Measurements from ENCODE around the gene SIX6.

- no peak for TF ChIP-seq CTCF (IDR thresholded peaks at IDR 0.05)
- TF ChIP-seq POLR2AphosphoS5 (IDR thresholded peaks at IDR 0.05; ENCODE audit: low read depth, low read length): no peak
- TF ChIP-seq REST (IDR thresholded peaks at IDR 0.05; ENCODE audit: insufficient read depth in 1 of 2, low read depth in 2 of 2, low read length in 1 of 2): no peak
- no peak for TF ChIP-seq TCF7L2 (IDR thresholded peaks at IDR 0.05; ENCODE audit: low read depth, low read length)
- no peak for TF ChIP-seq SIN3A (IDR thresholded peaks at IDR 0.05; ENCODE audit: borderline replicate concordance, insufficient read depth, low read depth, low read length)
Measured at GRCh38 chr14:60510254-60510950, 1.5 kb downstream of the SIX6 start.
